HG03575 (cell line): ENCODE results near the gene STEAP1.
A peak's percentile ranks its signal among the peaks of the same experiment; 100 is the strongest.
"Not testable (repeated sequence)": the region's sequence is repeated elsewhere in the genome, so short reads cannot be mapped to it uniquely, and the experiment has no call there.

Experiments
- ATAC-seq: cut with Tn5 transposase; IDR thresholded peaks from one replicate; pipeline ENCODE4 v1.9.1; 2021; ENCODE audit not compliant: unreplicated experiment, insufficient number of reproducible peaks, low FRiP score; ENCODE audit errors: extremely low read depth

STEAP1 gene

DNA sequence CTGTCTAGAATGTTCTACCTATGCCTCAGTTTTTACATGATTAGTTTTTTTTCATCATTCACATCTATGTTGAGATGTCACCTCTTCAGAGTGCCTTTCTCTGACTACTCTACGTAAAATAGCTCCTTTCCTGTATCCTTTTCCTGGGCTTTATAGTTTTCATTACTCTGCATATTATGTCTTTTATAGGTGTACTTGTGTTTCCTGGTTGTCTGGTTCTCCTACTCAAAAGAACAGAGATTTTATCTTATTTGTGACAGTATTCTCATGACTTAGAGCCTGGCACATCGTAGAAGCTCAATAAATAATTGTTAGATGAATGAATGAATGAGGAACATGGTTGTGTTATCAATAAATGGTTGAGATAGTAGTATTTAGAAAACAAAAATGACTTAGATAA lies 17.9 kb downstream of the STEAP1 start:
- ATAC-seq = no peak

DNA sequence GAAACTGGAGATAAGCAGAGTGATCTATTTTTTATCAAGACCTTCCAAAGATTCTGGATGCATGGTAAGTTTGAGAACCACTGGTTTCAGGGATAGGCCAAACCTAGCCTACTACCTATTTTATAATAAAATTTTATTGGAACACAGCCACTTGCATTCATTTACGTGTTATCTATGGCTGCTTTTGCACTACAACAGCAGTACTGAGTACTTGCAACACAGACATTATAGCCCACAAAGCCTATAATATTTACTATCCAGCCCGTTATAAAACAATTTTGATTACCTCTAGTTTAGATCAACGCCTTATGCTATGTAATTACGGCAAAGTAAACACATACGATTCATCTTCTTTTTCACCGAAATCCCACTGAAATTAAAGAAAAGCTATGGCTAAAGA lies 18.4 kb downstream of the STEAP1 start:
- no peak for ATAC-seq

DNA sequence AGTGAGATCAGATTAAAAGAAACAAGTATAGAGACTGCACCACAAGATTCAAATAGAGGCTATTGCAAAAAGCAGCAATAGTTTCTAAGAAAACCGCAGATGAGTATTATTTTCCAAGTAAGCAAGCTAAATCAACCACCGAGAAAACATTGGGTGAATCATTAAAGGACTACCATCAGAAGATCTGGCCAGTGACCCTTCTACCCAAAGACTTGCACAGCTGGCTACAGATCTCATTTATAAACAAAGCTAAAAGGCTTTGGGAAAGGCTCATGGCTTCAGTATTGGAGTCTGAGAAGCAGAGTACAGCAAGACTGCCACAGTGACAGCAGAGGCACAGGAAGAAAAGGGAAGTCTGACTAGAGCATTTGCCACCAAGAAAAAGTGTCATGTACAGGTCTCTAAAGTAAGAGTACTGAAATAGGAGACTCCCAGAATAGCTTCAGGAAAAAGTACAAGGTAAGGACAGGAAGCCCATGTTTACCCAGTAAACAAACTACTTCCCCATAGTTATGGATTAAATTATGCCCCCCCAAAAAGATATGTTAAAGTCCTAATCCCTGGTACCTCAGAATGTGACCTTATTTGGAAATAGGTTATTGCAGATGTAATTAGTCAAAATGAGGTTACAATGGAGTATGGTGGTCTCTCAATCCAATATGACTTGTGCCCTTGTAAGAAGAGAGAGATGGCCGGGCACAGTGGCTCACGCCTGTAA lies 19.0 kb downstream of the STEAP1 start:
- ATAC-seq = peak; percentile 76

DNA sequence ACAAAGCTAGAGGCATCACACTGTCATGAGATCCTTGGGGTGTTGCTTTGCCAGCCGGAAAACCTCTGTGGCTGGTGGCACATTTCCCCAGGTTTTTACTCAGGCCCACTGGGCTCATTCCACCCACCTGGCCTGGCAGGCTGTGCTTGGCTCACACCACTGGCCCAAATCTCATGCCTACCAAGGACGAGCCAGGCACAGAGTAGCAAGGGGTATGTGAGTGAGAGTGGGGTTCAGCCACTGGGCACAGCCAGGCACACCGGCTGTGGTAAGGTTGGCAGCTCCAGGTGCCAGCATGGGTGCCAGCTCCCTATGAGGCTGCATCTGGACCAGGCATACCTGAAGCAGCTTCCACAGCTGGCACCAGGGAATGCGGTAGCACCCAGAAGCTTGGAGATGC lies 21.4 kb downstream of the STEAP1 start:
- no peak for ATAC-seq

DNA sequence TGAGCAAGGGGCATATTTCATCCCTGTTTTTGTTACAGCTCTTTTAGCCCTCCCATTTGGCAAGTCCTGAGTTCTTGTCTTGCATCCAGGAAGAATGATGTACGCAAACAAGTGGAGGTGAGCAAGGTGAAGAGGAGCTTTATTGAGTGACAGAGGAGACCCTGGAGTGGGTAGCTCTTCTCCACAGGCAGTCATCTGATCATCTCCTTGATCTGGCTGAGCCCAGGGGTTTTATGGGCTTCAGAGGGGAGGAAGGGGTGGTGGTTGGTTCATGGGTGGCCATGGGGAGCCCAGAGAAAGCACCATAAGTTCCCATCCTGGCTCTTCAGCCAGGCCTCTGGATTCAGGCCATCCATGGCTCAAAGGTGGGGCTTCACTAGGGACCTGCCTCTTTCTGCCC lies 21.9 kb downstream of the STEAP1 start:
- no peak for ATAC-seq

DNA sequence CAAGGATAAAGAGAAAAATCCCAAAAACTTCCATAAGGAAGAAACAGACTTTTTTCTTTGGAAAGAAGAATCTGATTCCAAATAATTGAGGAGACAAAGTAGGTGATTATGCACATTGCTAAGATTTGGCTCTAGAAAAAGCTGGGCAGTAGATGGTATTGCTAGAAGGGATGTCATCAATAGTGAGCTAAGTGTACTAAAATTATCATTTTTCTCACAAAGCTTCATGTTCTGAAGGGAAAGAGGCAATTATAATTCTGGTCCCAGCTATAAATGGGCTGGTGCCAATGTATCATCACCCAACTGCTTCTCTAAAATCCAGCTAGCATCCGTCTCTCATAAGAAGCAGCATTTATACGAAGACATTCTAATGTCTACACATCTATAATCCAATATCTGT lies 23.9 kb downstream of the STEAP1 start:
- ATAC-seq = no peak

DNA sequence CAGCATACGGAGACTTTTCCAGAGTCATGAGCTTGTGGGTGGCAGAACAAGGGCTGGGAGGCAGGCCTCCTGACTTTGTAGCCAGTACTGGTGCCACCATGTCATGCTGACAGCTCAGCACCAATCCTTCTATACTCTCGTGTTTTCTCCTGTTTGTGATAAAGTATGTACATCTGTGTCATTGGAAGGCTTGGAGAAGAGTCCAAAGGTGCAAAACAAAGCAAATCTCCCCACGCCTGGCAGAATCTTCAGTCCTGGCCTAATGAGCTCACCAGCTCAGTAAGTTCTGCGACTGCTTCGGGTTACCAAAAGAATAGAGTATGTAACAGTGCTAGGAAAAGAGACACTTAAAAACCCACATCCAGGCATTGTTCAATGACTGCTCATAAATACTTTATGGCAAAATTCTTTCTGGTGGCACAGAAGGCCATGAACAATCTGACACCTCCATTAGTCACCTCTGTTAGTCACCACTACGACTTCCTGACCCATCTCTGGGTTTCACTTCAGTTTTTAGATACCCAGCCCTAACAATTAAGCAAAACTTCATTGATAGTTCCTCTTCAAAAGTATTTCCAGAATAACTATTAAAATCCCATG lies 24.5 kb downstream of the STEAP1 start:
- ATAC-seq = peak; percentile 87

DNA sequence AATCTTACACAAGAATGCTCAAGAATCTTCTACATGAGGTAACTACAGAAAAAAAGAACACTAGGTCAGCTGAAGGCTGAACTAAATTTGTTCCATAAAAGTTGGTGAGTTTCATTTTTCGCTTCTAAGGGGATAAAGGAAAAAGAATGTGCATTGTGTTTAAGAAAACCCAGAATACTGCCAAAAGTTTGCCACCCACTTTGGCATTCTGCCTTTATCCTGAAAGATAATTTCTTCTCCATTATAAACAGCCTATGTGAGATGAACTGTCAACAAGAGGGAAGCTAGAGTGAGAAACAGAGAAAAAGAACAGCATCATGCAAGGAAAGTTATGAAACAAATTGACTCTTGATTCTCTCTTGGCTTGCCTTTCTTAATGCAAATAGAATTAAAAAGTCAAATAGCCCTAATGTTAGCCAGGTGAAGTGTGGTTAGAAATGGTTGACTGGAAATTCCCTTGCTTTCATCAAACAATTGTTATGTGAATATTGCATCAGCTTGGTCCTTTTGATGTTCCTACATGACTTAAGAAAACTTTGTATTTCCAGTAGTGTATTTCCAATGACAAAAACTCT lies 25.8 kb downstream of the STEAP1 start:
- ATAC-seq = no peak

DNA sequence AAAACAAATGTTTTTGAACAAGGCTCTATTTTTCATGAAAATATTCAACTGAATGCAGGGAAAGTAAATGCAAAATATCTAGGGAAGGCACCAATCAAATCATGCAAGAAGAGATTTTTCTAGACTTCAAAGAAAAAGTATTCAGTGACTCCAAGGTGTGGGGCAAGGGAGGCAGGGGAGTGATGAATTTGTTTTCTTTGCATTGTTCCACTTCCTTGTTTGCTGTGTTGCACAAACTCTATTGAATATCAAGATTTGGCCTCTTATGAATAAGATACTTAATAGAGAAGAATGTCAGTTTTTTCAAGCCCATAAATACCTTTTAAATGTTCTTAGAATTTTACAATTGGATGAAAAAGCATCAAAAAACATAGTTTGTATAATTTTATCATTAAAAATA lies 26.4 kb downstream of the STEAP1 start:
- ATAC-seq = no peak

DNA sequence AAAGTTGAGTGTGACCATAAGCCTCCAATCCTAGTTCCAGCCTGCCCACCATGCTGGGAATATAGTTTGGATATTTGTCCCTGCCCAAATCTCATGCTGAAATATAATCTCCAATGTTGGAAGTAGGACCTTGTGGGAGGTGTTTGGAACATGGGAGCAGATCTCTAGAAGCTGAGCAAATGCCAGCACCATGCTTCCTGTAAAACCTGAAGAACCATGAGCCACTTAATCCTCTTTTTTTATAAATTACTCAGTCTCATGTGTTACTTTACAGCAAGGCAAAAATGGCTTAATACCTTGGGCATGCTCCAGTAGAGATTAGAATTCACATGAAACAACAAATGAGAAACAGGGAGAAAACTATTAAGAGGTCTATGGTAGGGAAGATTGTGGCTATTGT lies 27.2 kb downstream of the STEAP1 start:
- no peak for ATAC-seq

DNA sequence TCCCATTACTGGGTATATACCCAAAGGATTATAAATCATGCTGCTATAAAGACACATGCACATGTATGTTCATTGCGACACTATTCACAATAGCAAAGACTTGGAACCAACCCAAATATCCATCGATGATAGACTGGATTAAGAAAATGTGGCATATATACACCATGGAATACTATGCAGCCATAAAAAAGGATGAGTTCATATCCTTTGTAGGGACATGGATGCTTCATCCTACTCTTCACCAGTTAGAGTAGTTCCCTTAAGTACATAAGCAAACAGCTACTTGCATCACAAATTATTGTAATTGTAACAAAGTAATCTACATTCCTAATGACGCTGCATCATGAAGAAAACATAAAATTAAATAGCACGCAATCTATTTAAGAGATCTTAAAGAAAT lies 32.0 kb downstream of the STEAP1 start:
- not testable (repeated sequence) for ATAC-seq

DNA sequence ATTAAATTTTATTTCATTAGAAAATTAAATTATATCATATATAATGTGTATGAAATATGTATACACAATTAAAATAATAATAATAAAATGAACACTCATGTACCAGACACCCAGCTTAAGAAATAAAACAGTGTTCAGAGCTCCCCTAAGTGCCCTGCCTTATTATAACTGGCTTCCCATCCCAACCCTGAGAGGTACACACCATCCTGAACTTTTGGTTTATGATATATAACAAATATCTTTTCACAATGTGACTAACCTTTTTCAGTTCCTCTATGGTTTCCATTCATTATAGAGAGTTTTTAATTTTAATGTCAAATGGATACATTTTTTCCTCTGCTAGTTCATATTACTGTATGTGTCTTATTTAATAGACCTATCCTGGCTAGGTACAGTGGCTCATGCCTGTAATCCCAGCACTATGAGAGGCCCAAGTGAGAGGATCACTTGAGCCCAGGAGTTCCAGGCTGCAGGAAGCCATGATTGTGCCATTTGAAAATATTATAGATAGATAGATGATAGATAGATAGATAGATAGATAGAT lies 33.3 kb downstream of the STEAP1 start:
- ATAC-seq = no peak

DNA sequence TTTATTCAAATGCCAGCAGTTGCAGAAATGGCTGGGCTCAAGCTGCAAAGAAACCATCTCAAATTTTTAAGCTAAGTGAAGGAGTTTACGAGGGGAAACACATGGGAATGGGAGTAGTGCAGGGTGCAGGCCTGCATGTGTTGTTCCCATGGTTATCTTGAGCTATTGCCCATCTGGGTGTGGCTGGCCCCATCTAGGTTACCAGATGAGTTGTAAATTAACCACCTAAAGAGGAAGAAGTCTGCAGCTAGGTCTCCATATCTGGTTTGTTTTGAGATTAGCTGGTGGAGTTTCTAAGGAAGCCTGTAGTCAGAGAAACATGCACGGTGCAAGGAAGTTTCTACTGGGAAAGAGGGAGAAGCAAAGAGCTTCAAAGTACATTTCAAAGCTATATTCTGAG lies 34.0 kb downstream of the STEAP1 start:
- peak; percentile 61 for ATAC-seq

DNA sequence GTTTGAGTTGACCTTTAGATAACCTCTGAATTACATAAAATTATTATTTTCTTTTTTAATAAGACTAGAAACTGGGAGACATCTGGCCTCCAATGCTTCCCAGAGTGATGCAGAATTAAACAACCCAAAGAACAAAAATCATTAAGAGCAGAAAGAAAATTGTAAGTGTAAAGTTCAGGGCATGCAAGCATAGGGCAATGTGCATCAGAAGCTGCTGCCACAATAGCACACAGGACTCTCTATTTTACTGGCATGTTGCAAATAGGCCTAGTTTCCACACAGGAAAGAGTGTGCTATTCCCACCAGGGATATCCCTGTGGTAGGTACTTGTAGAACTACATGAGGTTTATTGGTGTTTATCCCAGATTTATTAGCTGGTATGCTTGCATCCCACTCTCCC lies 36.7 kb downstream of the STEAP1 start:
- ATAC-seq = no peak

DNA sequence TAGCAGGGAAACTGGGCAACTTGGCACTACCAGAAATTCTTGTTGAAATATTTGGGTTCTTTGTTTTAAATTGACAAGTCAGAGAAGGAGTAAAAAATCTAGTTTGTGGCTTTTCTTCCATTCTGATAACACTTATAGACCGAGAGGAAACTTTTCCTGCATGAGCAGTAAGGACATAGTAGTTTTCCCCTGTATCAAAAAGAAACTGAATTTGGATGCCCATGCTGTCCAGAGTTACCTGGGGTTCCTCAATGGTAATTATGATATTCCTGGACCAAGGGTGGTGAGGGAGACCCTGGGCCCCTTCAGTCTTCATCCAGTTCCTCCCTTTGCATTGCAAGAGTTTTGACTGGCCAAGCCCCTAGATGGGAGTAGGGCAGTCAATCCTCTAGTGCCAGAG lies 37.4 kb downstream of the STEAP1 start:
- no peak for ATAC-seq

DNA sequence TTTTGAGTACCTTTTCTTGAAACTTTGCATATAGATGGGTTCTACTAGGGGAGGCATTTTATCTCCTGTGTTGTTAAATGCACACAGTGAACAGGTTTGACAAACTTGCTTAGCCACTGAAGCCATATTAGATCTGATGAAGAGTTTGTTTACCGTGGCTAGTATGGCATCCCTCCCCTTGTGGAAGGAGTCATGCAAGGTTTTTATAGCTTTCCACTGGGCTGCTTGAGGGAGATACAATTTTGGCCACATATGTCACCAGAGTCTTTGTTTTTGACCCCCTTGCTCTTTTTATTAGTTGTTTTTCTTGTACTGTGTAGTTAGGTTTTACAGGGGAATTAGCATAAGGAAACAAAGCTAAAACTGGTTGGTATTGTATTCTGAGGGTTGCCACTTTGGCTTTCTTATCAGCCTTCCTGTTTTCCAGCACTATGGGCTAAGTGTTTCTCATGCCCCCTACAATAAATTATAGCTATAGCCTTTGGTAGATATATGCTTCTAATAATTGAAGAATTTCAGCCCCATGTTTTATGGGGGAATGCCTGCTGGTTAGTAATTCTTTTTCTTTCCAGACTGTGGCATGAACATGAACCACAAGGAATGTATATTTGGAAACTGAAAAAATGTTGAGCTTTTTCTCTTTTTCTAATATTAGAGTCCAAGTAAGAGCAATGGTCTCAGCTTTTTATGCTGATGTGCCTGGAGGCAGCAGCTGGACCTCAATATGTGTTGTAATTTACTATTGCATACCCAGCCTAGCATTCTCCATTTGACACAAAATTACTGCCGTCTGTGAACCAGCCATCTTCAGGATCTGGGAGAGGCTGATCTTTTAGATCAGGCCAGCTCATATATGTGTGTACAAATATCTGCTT lies 38.8 kb downstream of the STEAP1 start:
- no peak for ATAC-seq

DNA sequence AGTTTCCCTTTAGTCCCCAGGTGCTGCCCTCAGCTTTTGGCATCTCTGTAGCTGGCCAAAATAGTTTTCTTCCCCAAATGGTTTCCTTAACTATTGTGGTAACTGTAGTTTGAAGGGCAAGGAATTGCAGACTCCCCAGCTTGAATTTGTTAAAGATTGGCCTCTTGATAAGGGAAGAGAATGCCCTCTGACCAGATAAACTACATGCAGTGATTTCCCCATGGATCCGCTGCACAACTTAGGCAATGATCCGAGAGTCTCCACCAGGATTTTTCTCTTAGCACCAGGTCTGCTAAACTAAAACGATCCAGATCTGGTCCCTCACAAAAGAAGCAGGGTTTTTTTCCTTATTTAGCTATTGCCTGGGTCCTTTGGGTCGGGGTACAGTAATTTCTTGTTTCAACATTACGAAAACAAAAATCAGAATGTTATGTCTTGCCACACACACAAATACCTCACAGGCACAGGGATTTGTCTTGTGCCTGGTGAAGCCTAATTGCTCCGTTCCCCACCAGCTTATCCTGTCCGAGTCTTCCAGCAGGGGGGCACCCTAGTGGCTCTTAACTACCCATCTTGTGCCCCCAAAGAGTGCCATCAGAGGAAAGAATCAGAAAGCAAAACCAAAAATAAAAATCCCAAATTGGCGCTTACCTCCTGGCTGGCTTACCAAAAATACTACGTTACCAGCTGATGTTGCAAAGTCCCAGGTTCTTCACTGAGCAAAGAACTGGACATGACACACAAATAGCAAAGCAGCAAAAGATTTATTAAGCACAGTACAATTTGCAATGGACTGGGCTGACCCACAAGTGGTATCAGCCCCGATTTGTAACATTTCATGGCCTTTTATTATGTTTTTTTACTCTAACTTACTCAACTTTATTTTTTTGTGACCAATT lies 40.9 kb downstream of the STEAP1 start:
- no peak for ATAC-seq

DNA sequence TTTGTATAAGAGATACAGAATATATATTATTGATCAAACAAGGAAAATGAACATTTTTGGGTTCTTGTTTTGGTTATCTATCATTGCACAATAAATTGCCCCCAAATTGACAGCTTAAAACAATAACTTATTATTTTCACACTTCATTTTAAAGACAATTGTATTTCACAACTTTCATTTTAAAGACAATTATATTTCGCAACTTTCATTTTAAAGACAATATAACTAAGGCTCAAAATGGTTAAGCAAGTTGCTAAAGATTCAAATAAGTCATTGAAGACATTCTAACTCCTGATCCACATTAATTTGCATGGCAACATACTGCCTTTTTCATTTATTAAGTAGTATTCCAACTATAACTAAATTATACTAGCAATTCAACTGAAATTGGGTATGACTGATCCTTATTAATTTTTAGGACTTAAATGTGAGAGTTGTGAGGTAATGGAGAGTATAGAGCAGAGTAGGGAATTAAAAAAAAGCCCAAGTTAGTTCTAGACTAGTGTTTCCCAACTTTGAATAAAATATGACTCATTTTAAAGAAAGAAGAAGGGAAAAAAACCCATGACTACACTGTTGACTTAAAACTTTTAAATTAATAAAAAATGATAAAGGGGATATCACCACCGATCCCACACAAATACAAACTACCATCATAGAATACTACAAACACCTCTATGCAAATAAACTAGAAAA lies 47.4 kb downstream of the STEAP1 start:
- ATAC-seq = no peak
